ENCODE measurements around the gene PCSK1.

- TF ChIP-seq, protein P1, sequence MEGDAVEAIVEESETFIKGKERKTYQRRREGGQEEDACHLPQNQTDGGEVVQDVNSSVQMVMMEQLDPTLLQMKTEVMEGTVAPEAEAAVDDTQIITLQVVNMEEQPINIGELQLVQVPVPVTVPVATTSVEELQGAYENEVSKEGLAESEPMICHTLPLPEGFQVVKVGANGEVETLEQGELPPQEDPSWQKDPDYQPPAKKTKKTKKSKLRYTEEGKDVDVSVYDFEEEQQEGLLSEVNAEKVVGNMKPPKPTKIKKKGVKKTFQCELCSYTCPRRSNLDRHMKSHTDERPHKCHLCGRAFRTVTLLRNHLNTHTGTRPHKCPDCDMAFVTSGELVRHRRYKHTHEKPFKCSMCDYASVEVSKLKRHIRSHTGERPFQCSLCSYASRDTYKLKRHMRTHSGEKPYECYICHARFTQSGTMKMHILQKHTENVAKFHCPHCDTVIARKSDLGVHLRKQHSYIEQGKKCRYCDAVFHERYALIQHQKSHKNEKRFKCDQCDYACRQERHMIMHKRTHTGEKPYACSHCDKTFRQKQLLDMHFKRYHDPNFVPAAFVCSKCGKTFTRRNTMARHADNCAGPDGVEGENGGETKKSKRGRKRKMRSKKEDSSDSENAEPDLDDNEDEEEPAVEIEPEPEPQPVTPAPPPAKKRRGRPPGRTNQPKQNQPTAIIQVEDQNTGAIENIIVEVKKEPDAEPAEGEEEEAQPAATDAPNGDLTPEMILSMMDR (IDR thresholded peaks at IDR 0.05): no peak
- TF ChIP-seq POLR2A (IDR thresholded peaks at IDR 0.05): no peak
Measured at GRCh38 chr5:96476654-96477053, 43.6 kb upstream of the PCSK1 start.
